ENCODE results near the gene SHROOM3. TPM values are rescaled to one million over a fixed set of nuclear protein-coding genes. Genes with fewer than 3 reads are reported as not detected.

Gene SHROOM3
- total and polyA plus RNA-seq, 7 donors, result 5.1 to 71.0 (median 28.2) TPM

DNA sequence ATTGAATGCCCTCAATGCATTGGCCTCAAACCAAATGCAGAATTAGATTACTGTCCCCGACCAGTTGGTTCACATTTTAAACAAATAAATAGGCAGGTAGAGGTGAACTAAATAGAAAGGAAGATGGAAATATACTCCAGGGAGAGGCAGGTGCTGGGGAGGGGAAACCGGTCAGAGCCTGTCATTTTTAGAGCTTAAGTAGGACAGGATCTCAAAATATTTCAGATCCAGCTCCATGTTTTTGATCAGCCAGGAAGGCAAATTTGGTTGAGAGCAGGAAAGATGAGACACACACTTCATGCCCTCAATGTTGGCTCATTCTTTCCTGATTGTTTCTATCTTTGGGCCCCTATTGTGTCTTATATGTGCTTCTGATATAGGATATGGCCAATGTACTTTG, 206.7 kb downstream of the SHROOM3 start:
- Histone ChIP-seq H3K27ac (no peak overlapping the region), H3K27me3 (no peaks in the 10 kb centered on the region), H3K36me3 (no peaks in the 10 kb centered on the region), H3K4me3 (no peak overlapping the region), H3K4me1 (no peaks in the 10 kb centered on the region), H3K9me3 (no peaks in the 10 kb centered on the region)
- TF ChIP-seq POLR2A (IDR thresholded peaks at IDR 0.05) (no peak), POLR2AphosphoS5 (IDR thresholded peaks at IDR 0.05) (no peak), EP300 (IDR thresholded peaks at IDR 0.05) (no peak)
- TF ChIP-seq, protein P1, sequence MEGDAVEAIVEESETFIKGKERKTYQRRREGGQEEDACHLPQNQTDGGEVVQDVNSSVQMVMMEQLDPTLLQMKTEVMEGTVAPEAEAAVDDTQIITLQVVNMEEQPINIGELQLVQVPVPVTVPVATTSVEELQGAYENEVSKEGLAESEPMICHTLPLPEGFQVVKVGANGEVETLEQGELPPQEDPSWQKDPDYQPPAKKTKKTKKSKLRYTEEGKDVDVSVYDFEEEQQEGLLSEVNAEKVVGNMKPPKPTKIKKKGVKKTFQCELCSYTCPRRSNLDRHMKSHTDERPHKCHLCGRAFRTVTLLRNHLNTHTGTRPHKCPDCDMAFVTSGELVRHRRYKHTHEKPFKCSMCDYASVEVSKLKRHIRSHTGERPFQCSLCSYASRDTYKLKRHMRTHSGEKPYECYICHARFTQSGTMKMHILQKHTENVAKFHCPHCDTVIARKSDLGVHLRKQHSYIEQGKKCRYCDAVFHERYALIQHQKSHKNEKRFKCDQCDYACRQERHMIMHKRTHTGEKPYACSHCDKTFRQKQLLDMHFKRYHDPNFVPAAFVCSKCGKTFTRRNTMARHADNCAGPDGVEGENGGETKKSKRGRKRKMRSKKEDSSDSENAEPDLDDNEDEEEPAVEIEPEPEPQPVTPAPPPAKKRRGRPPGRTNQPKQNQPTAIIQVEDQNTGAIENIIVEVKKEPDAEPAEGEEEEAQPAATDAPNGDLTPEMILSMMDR (IDR thresholded peaks at IDR 0.05), result no peak
- intact Hi-C loops (cut with DNase I), result no loop called here
- no peak for DNase-seq
- WGBS, 2 donors, result 73 to 88% methylated on average over 2 of the region's 2 CpGs

DNA sequence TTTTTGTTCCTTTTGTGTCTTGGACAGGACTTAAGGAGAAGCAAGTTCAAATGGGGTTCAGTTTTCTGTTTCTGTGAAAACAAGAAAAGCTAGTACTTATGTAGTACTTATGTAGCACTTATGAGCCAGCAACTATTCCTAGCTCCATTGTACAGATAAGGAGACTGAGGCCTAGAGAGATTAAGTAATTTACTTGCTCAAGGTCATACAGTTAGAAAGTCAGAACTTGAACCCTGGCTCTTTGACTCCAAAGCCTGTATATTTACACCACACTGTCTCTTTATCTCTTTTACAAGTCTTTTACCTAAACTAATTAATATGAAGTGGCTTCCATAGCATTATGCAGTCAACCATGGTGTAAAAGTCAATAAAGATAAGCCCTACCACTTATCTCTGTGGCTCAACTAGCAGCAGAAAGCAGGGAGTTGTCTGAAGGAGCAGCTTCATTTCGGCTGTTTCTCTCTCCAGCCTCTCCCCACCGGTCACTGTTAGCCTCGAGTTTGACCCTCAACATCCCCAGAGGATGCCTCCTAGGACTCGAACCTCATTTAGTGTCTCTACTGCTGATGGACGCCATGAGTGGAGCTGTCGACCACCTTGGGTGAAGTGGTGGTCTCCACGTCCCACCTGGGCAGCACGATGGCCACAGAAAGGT, 209.9 kb downstream of the SHROOM3 start:
- Histone ChIP-seq H3K9me3 (no peaks in the 10 kb centered on the region), H3K27ac (no peak overlapping the region), H3K27me3 (no peaks in the 10 kb centered on the region), H3K36me3 (no peaks in the 10 kb centered on the region), H3K4me1 (no peaks in the 10 kb centered on the region), H3K4me3 (no peak overlapping the region)
- no peak for DNase-seq
- WGBS, 2 donors, result 75 to 80% methylated on average over 8 of the region's 8 CpGs
- TF ChIP-seq, protein P1 (IDR thresholded peaks at IDR 0.05), result no peak
- no peak for TF ChIP-seq POLR2A (IDR thresholded peaks at IDR 0.05)
- TF ChIP-seq EP300 (IDR thresholded peaks at IDR 0.05), result no peak
- no peak for TF ChIP-seq POLR2AphosphoS5 (IDR thresholded peaks at IDR 0.05)
- intact Hi-C loops (cut with DNase I), result no loop called here

DNA sequence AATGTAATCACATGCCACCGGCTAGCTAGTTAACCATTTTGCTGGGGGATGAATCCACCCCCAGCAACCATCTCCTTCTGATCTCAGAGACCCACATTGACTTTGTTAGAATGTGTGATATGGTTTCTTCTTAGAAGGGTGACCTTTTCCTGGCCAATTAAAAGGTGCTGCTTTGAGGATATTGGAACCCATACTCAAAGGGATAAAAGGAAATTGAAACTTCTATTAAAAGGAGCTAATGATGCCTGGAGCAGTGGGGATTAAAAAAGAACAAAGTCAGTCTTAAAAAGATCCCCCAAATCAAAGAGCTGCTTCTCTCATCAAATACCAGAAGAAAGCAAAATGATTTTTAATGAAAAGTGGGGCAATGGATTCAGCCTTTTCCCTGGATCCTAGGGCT, 214.1 kb downstream of the SHROOM3 start:
- WGBS, 2 donors, result 97 to 98% methylated on average over 1 of the region's 1 CpG
- Histone ChIP-seq H3K4me3 (no peak overlapping the region), H3K27me3 (no peaks in the 10 kb centered on the region), H3K9me3 (no peaks in the 10 kb centered on the region), H3K27ac (no peak overlapping the region), H3K36me3 (no peaks in the 10 kb centered on the region), H3K4me1 (no peaks in the 10 kb centered on the region)
- intact Hi-C loops (cut with DNase I), result no loop called here
- TF ChIP-seq EP300 (IDR thresholded peaks at IDR 0.05) (no peak), POLR2AphosphoS5 (IDR thresholded peaks at IDR 0.05) (no peak), POLR2A (IDR thresholded peaks at IDR 0.05) (no peak)
- TF ChIP-seq, protein P1 (IDR thresholded peaks at IDR 0.05), result no peak
- no peak for DNase-seq

DNA sequence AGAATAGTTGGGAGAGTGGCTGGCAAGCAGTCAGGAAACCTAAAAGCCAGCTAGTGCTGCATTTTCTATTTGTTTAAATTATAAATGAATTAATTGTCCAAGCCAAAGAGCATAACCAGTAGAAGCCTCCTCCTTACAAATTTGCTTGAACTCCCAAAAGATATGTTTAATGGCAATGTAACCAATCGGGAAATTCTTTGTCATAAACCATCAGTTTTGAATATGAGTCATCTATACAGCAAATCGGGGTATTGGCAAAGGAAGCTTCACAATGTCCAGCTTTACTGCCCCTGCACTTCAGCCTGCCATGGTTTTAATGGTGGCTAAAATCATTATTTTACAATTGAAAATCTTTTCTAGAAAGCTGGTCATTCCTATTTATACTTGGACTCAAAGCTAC, 216.6 kb downstream of the SHROOM3 start:
- no peak for DNase-seq
- Histone ChIP-seq H3K27ac (no peak overlapping the region), H3K27me3 (no peaks in the 10 kb centered on the region), H3K9me3 (no peaks in the 10 kb centered on the region), H3K4me3 (no peak overlapping the region), H3K4me1 (peaks cover 0 to 20% (median 11%) of the 10 kb centered on the region in 4 donors), H3K36me3 (no peaks in the 10 kb centered on the region)
- TF ChIP-seq EP300 (IDR thresholded peaks at IDR 0.05) (no peak), POLR2AphosphoS5 (IDR thresholded peaks at IDR 0.05) (no peak), POLR2A (IDR thresholded peaks at IDR 0.05) (no peak)
- TF ChIP-seq, protein P1 (IDR thresholded peaks at IDR 0.05), result no peak
- 76 to 90% methylated on average over 2 of the region's 2 CpGs for WGBS, 2 donors
- intact Hi-C loops (cut with DNase I), result no loop called here

DNA sequence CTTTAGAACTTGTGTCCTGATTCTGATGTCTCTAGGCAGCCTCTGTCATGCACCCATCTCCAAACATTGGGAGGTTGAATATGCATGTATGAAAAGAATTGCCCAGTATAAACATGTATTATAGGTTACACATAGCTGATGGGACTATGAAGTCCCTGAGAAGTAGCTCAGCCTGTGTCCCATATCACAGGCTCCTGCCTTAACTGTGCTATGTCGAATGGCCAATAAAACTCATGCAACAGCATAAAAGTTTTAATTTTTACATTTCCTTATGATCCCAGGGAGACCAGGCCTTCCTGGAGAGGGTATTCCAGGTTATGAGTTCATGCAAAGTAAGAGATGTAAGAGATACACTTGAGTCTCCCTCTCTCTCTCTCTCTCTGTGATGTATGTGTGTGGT, 217.4 kb downstream of the SHROOM3 start:
- H3K36me3 ChIP-seq, result no peaks in the 10 kb centered on the region
- peaks cover 0 to 20% (median 11%) of the 10 kb centered on the region in 4 donors for H3K4me1 ChIP-seq
- no peak for DNase-seq
- intact Hi-C loops (cut with DNase I), result no loop called here
- H3K4me3 ChIP-seq, result no peak overlapping the region
- TF ChIP-seq EP300 (IDR thresholded peaks at IDR 0.05) (no peak), POLR2A (IDR thresholded peaks at IDR 0.05) (no peak), POLR2AphosphoS5 (IDR thresholded peaks at IDR 0.05) (no peak)
- TF ChIP-seq, protein P1 (IDR thresholded peaks at IDR 0.05), result no peak
- H3K27ac ChIP-seq, result no peak overlapping the region
- WGBS, 2 donors, result 32 to 60% methylated on average over 1 of the region's 1 CpG
- no peaks in the 10 kb centered on the region for H3K9me3 ChIP-seq
- no peaks in the 10 kb centered on the region for H3K27me3 ChIP-seq
